HG03280 (cell line): ENCODE measurements around the gene P2RY8.
A peak's percentile ranks its signal among the peaks of the same experiment; 100 is the strongest.
"Not testable (repeated sequence)": the region's sequence is repeated elsewhere in the genome, so short reads cannot be mapped to it uniquely, and the experiment has no call there.

Experiments used
- ATAC-seq: cut with Tn5 transposase; IDR thresholded peaks from one replicate; pipeline ENCODE4 v1.9.1; 2021; ENCODE audit warnings: mild to moderate bottlenecking, moderate library complexity; ENCODE audit not compliant: unreplicated experiment

Gene P2RY8

GRCh38 chrX:1488745-1489144 lies 48.2 kb downstream of the P2RY8 start:
- no peak for ATAC-seq

DNA sequence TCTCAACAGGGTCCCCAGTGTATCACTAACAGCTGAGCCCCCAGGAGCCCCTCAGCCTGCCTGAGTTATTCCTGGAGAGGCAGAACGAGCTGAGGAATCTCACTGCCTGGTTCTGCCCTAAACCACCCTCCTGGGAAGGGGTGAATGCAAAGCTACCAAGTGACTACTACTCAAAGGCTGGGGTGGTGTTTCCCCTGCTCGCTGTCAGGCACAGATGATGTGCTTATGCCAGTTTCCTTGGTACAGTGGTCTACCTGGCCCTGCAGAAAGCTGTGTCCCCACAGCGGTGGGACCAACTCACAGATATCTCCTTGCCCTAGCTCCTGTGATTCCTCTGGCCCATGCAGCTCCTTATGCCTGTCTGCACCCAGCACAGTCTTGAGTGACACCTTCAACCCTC lies 48.8 kb downstream of the P2RY8 start:
- no peak for ATAC-seq

DNA sequence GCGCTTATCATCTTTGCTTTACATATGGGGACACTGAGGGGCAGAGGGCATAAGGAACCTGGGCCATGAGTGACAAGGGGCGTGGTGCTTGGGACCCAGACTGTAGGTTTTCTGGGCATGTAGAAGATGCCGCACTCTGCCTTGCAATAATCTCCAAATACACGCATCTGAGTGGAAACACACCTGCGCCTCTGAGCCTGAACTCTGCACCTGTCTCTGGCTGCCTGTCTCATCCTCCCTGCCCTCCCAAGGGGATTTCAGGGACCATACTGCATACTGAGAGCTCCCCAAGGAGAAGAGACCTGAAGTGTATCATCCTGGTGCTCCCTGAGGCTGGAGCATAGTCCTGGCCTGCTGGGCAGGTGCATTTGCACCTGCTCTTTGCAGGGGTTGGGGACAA lies 49.6 kb downstream of the P2RY8 start:
- ATAC-seq = no peak

- ATAC-seq = no peak
Measured at GRCh38 chrX:1486749-1487361, 50.1 kb downstream of the P2RY8 start.

DNA sequence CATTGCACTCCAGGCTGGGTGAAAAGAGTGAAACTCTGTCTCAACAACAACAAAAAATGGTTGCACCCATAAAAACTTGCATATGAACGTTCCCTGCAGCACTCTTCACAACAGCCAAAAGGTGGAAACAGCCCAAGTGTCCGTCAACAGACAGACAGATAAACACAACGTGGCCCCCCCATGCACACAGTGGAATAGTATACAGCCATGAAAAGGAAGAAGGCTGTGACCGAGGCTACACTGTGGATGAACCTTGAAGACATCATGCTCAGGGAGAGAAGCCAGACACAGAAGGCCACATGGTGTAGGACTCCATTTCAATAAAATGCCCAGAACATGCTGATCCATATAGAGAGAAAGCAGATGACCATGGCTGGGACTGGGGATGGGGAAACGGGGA lies 50.8 kb downstream of the P2RY8 start:
- ATAC-seq = no peak

DNA sequence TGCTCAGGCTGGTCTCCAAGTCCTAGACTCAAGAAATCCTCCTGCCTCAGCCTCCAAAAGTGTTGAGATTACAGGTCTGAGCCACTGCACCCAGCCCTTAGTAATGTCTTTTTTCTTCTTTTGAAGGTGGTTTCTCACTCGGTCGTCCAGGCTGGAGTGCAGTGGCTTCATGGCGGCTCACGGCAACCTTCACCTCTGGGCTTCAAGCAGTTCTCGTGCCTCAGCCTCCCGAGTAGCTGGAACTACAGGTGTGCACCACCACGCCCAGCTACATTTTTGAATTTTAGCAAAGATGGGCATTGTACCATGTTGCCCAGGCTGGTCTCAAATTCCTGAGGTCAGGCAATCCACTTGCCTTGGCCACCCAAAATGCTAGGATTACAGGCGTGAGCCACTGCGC lies 52.0 kb downstream of the P2RY8 start:
- ATAC-seq = no peak

DNA sequence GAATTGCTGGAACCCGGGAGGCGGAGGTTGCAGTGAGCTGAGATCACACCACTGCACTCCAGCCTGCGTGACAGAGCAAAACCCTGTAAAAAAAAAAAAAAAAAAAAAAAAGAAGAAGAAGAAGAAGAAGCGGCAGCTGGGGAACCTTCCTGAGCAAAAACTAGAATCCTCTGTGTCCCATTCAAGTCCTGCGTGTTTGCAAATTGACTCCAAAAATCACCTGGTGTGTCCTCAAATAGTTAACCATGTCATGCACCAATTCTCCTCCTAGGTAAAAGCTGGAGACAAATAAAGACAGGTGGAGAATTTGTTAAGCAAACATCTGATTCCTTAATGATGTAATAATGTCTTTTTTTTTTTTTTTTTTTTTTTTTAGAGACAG lies 52.4 kb downstream of the P2RY8 start:
- no peak for ATAC-seq

- peak; percentile 50 for ATAC-seq
Measured at GRCh38 chrX:1483843-1484637, 52.9 kb downstream of the P2RY8 start.

GRCh38 chrX:1482530-1482928 lies 54.5 kb downstream of the P2RY8 start:
- not testable (repeated sequence) for ATAC-seq

- ATAC-seq = peak; percentile 45
Measured at GRCh38 chrX:1481636-1482529, 55.1 kb downstream of the P2RY8 start.

DNA sequence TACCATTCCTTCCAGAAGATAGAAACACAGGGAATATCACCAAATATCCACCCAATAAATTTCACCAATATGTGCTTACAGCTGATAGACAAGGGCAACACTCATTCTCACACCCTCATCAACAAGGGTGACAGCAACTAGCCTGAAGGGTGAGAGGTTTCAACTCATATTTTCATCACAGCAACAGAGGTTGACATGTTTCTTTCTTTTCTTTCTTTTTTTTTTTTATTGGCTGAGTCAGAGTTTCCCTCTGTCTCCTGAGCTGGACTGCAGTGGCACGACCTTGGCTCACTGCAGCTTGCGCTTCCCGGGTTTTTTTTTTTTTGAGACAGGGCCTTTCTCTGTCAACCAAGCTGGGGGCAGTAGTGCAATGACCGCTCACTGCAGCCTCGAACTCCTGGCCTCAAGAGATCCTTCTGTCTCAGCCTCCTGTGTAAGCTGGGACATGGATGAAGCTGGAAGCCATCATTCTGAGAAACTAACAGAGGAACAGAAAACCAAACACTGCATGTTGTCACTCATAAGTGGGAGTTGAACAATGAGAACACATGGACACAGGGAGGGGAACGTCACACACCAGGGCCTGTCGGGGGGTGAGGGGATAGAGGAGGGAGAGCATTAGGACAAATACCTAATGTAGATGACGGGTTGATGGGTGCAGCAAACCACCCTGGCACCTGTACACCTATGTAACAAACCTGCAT lies 56.8 kb downstream of the P2RY8 start:
- ATAC-seq = no peak

GRCh38 chrX:1477801-1478458 lies 59.1 kb downstream of the P2RY8 start:
- no peak for ATAC-seq

DNA sequence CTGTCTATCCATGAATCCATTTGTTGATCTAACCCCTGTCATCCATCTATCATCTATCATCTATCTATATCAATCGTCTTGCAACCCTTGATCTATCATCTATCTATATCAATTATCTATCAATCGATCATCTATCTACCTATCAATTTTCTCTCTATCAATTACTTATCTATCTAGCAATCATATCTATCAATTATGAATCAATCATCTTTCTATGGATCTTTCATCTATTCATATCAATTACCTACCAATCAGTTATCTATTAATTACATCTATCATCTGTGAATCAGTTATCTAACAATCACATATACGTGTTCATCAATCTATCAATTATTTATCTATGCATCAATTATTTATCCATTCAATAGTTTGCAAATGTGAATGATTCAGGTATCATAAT lies 59.8 kb downstream of the P2RY8 start:
- no peak for ATAC-seq

GRCh38 chrX:1476682-1477081 lies 60.3 kb downstream of the P2RY8 start:
- no peak for ATAC-seq

DNA sequence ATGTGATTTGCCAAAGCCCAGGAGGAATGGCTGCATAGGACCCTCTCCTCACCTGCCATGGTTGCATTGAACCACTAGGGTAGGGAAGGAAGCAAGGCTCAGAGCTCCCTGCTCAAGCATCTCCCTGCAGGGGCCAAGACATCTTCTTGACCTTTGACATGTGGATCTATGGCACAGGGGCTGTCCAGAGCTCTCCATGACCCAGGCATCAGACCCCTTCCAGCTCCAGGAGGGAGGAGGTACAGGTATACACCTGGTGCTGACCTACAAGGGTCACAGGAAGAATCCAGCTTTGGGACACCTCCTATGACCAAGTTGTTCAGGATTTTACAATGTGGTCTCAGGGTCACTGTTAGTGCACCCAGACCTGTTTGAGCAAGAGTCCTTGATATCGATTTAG lies 61.1 kb downstream of the P2RY8 start:
- ATAC-seq = no peak

- no peak for ATAC-seq
Measured at GRCh38 chrX:1475481-1475880, 61.5 kb downstream of the P2RY8 start.

GRCh38 chrX:1474593-1474992 lies 62.4 kb downstream of the P2RY8 start:
- not testable (repeated sequence) for ATAC-seq

DNA sequence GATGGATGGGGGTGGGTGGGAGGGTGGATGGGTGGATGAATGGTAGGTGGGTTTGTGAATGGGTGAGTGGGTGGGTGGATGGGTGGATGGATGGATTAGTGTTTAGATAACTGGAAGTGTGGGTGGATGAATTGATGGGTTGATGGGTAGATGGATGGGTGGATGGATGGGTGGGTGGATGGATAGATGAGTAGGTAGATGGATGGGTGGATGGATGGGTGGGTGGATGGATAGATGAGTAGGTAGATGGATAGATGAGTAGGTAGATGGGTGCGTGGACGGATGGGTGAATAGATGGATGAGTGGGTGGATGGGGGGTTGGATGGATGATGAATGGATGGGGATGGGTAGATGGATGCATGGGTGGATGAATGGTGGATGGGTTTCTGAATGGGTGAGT lies 64.0 kb downstream of the P2RY8 start:
- ATAC-seq = no peak

GRCh38 chrX:1468250-1468772 lies 68.7 kb downstream of the P2RY8 start:
- ATAC-seq = peak; percentile 35

GRCh38 chrX:1466971-1467561 lies 69.9 kb downstream of the P2RY8 start:
- ATAC-seq = peak; percentile 42
